OCI-LY7 (cell line): ENCODE data around the gene C1orf174. TPM values are rescaled to one million over a fixed set of nuclear protein-coding genes. Genes with fewer than 3 reads are reported as not detected.

Experiments
- BruUV-seq: library from RNA; stranded (reverse); fragments of 400-500 nt; replicated peaks from 2 replicates; lab custom pipeline; 2021; lab: Mats Ljungman, UMichigan
- CTCF ChIA-PET: fragments of 300-600 bp; sonication (Branson Sonifier 250); formaldehyde crosslinking; loops from one replicate; lab custom pipeline; 2022; ENCODE audit warnings: antibody characterized with exemption; ENCODE audit not compliant: unreplicated experiment; lab: Charles Lee
- POLR2A ChIA-PET: fragments of 300-600 bp; sonication (Branson Sonifier 250); formaldehyde crosslinking; loops from one replicate; lab custom pipeline; 2022; ENCODE audit warnings: antibody characterized with exemption; lab: Charles Lee
- DNase-seq: peaks from one replicate; pipeline ENCODE4 v3.0.0-alpha.2; 2015; ENCODE audit warnings: low spot score
- H2AFZ ChIP-seq: fragments of 200-600 bp; sonication (generic), shearing (Covaris generic); 2 replicates; pipeline ENCODE4 v1.6.1; 2014; ENCODE audit warnings: mild to moderate bottlenecking, antibody characterized with exemption, low read length, moderate library complexity
- H3K27ac ChIP-seq: fragments of 200-600 bp; sonication (generic); 2 replicates; pipeline ENCODE4 v1.5.1; 2014; ENCODE audit warnings: mixed run types, low read depth, mild to moderate bottlenecking, moderate library complexity, low read length, inconsistent platforms; ENCODE audit not compliant: poor library complexity, severe bottlenecking
- H3K36me3 ChIP-seq: fragments of 200-600 bp; sonication (generic); 2 replicates; pipeline ENCODE4 v1.6.1; 2014; ENCODE audit warnings: mild to moderate bottlenecking, antibody characterized with exemption, low read length, moderate library complexity, mixed read lengths; ENCODE audit not compliant: insufficient read depth
- H3K4me1 ChIP-seq: fragments of 200-600 bp; sonication (generic); 2 replicates; pipeline ENCODE4 v1.5.1; 2014; ENCODE audit warnings: mild to moderate bottlenecking, low read length; ENCODE audit not compliant: insufficient read depth, poor library complexity, severe bottlenecking
- H3K4me2 ChIP-seq: fragments of 200-600 bp; sonication (generic); 2 replicates; pipeline ENCODE4 v1.6.1; 2014; ENCODE audit warnings: mild to moderate bottlenecking, low read length
- H3K4me3 ChIP-seq: fragments of 200-600 bp; sonication (generic); 2 replicates; pipeline ENCODE4 v1.5.1; 2014; ENCODE audit warnings: mild to moderate bottlenecking, low read depth, low read length; ENCODE audit not compliant: poor library complexity, severe bottlenecking
- H3K79me2 ChIP-seq: fragments of 200-600 bp; sonication (generic); 2 replicates; pipeline ENCODE4 v1.6.1; 2016; ENCODE audit warnings: low read depth, mild to moderate bottlenecking, low read length, moderate library complexity, mixed read lengths; ENCODE audit not compliant: insufficient read depth
- H3K9me2 ChIP-seq: fragments of 200-600 bp; sonication (generic); 2 replicates; pipeline ENCODE4 v1.6.1; 2016; ENCODE audit warnings: mild to moderate bottlenecking, low read length, mixed read lengths; ENCODE audit not compliant: insufficient read depth
- H3K9me3 ChIP-seq: fragments of 200-600 bp; sonication (generic); 2 replicates; pipeline ENCODE4 v1.6.1; 2014; ENCODE audit warnings: mild to moderate bottlenecking, mixed run types, low read length, mixed read lengths
- H4K20me1 ChIP-seq: fragments of 200-600 bp; sonication (generic); 2 replicates; pipeline ENCODE4 v1.6.1; 2014; ENCODE audit warnings: mild to moderate bottlenecking, antibody characterized with exemption, low read length, moderate library complexity, mixed read lengths; ENCODE audit not compliant: insufficient read depth
- CTCF ChIP-seq: fragments of 200-600 bp; sonication (generic); conservative IDR thresholded peaks from 2 replicates; pipeline ENCODE4 v1.5.1; 2014; ENCODE audit warnings: mild to moderate bottlenecking, antibody characterized with exemption, low read length, moderate library complexity, mixed read lengths
- EZH2phosphoT487 ChIP-seq: fragments of 200-600 bp; sonication (generic); IDR thresholded peaks from 2 replicates; pipeline ENCODE4 v1.6.1; 2018; ENCODE audit warnings: low read depth, borderline replicate concordance, mild to moderate bottlenecking, mixed run types, antibody characterized with exemption, low read length, moderate library complexity, mixed read lengths
- intact Hi-C: fragments of 100-400 bp; cut with micrococcal nuclease; formaldehyde crosslinking; loops from one replicate; pipeline ENCODE4 v1.10.0; 2022; ENCODE audit not compliant: unreplicated experiment
- total RNA-seq, 2 experiments: library from RNA; depleted of rRNA in 1 of 2; stranded (reverse); fragments of >200 nt in 1 of 2; shearing (Covaris generic) in 1 of 2; gene quantifications; 2 replicates each; pipeline ENCODE4 v1.2.3, GENCODE V29; 2014 to 2022

Gene C1orf174
- total RNA-seq, 2 experiments from 2014 or later: 39.0 to 59.5 TPM

- no peak for TF ChIP-seq EZH2phosphoT487
- TF ChIP-seq CTCF: peak; percentile 50
- peak; percentile 51 for DNase-seq
- BruUV-seq: no TSS peak
- H3K4me1 ChIP-seq: peaks cover 26% of the 10 kb centered on the region
- peak overlapping the region; percentile 89 for H3K4me2 ChIP-seq
- POLR2A ChIA-PET: interaction anchor here (1.4 to 1.7 kb wide), 3 partner anchors 43 to 189 kb away, joined by 3 to 7 read pairs (median 6); no protein-coding TSS in a partner anchor
- H4K20me1 ChIP-seq: peaks cover 7% of the 10 kb centered on the region; the same call in 1 of the 2 replicates
- no peaks in the 10 kb centered on the region; the same call in 1 of the 2 replicates for H3K36me3 ChIP-seq
- no peaks in the 10 kb centered on the region for H3K9me2 ChIP-seq
- H2AFZ ChIP-seq: no peak overlapping the region
- CTCF ChIA-PET: interaction anchor here (0.6 to 2.5 kb wide), 5 partner anchors 14 to 1444 kb away, joined by 3 to 7 read pairs (median 3); no protein-coding TSS in a partner anchor
- no peak overlapping the region for H3K27ac ChIP-seq
- H3K4me3 ChIP-seq: peak overlapping the region; percentile 87
- intact Hi-C loops: loop anchor here (5.0 kb wide), 1 partner anchor 189 kb away; no protein-coding TSS in a partner anchor
- peaks cover 41% of the 10 kb centered on the region for H3K79me2 ChIP-seq
- no peaks in the 10 kb centered on the region for H3K9me3 ChIP-seq
These were observed 41.7 kb downstream of the C1orf174 start for GRCh38 chr1:3858231-3858981.

GRCh38 chr1:3857791-3858129 lies 42.3 kb downstream of the C1orf174 start:
- no peaks in the 10 kb centered on the region for H3K9me3 ChIP-seq
- H4K20me1 ChIP-seq: peaks cover 7% of the 10 kb centered on the region; the same call in 1 of the 2 replicates
- H3K27ac ChIP-seq: peak overlapping the region; percentile 36
- TF ChIP-seq CTCF (no peak), EZH2phosphoT487 (no peak)
- H2AFZ ChIP-seq: peak overlapping the region; percentile 79
- intact Hi-C loops: loop anchor here (1.0 to 5.0 kb wide), 3 partner anchors 43 to 190 kb away; partner anchors contain the start of gene C1orf174
- H3K4me3 ChIP-seq: peak overlapping the region; percentile 87
- no TSS peak for BruUV-seq
- H3K9me2 ChIP-seq: no peaks in the 10 kb centered on the region
- peaks cover 1% of the 10 kb centered on the region; the same call in 1 of the 2 replicates for H3K36me3 ChIP-seq
- H3K79me2 ChIP-seq: peaks cover 46% of the 10 kb centered on the region
- H3K4me1 ChIP-seq: peaks cover 26% of the 10 kb centered on the region
- peak overlapping the region; percentile 89 for H3K4me2 ChIP-seq
- ChIA-PET POLR2A (interaction anchor here (1.4 to 1.7 kb wide), 3 partner anchors 43 to 190 kb away, joined by 3 to 7 read pairs (median 6); no protein-coding TSS in a partner anchor), CTCF (interaction anchor here (0.6 to 2.5 kb wide), 3 partner anchors 45 to 170 kb away, joined by 4 to 7 read pairs (median 7); no protein-coding TSS in a partner anchor)
- peak; percentile 7 for DNase-seq
